GM19395 (cell line): ENCODE measurements around the gene SIPA1L2.

ENCODE experiments used
- ATAC-seq: cut with Tn5 transposase; IDR thresholded peaks from one replicate; pipeline ENCODE4 v1.9.1; 2021; ENCODE audit warnings: mild to moderate bottlenecking, moderate library complexity; ENCODE audit not compliant: unreplicated experiment

The SIPA1L2 gene

GRCh38 chr1:232644209-232644608, 14.3 kb upstream of the SIPA1L2 start:
- ATAC-seq: no peak

GRCh38 chr1:232643251-232643650, 13.3 kb upstream of the SIPA1L2 start:
- no peak for ATAC-seq

DNA sequence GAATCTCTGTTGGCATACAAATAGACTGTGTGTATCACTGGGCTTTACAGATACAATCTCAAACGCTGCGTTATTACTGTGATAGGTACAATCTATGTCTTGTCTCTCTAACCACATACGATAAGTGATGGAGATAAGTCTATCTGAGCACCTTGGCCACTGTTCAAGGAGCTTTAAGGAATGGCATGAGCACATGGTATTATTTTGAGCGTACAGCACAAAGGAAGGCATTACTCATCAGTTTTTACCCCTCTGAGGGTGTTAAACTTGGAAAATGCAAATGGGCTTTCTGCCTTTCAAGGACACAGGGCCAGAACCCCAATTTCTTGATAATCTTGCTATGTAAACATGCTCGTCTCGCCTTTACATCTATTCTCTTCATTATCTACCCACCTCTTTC, 11.6 kb upstream of the SIPA1L2 start:
- ATAC-seq: no peak

GRCh38 chr1:232636799-232637198, 6.9 kb upstream of the SIPA1L2 start:
- ATAC-seq: no peak

- peak; percentile 84 for ATAC-seq
Measured at GRCh38 chr1:232635778-232636356, 5.9 kb upstream of the SIPA1L2 start.

DNA sequence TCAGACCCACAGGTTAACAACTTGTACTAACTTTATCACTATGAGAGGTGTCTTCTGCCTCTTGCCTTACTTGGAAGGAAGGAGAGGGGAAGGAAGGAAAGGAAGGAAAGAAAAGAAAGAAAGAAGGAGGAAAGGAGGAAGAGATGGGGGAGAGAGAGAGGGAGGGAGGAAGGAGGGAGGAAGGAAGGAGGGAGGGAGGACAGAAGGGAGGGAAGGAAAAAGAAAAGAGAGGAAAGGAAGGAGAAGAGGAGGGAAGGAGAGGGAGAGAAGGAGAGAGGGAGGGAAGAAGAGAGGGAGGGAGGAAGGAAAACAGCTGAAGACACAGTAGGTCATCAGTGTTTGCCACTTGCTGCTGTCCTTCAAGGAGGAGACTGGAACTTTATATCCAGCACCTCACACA, 5.3 kb upstream of the SIPA1L2 start:
- ATAC-seq: no peak

DNA sequence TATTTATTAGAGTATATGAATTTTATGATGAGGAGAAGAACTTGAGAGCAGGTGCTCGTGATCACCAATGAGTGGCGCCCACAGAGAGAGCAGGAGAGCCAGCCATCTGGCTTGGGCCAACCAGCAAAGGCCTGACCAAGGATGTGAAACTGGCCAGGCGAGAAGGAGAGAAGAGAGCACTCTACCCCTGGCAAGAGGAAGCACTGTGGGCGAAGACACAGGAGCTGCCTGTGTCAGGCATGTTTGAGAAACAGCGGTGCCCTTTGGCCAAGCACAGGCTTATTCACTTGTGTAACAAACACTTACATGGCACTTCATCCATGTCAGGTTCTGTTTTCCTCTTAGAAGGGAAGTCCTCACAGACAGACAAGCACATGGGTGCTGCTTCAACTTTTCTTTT, 4.2 kb upstream of the SIPA1L2 start:
- no peak for ATAC-seq

- no peak for ATAC-seq
Measured at GRCh38 chr1:232630894-232631195, 912 bp upstream of the SIPA1L2 start.

DNA sequence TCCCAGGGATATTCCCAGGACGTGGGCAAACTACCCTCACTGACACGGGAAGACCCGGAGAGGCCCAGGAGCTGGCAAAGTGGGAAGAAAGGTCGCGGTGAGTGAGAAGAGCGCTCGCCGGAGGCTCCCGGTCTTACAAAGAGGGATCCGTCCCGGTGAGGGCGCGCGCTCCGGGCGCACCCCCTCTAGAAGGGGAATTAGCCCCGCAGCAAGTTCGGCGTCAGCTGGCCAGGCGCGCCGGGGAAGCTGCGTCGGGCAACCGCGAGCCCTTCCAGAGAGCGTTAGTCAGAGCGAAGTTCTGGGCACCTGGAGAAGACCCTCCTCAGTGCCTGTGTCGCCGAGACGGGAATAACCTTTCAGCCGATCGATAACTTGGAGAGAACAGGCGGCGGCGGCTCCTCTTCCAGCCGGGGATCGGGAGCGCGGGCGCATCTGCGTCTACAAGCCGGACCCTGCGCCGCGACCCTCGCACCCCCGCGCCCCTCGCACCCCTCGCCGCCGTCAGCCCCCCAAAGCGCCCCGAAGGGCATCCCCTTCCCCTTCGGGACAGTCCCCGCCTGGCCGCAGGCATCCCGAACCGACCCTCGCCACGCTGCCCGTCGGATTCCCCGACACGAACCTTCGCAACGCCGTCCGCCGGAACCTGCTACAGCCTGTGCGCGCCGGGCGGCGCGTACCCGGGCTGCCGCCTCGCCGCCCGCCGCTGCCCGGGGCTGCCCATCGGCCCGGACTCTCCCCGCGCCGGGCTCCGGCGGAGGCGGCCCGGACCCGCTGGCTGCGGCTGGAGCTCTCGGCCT, 485 bp downstream of the SIPA1L2 start:
- ATAC-seq: peak; percentile 53

DNA sequence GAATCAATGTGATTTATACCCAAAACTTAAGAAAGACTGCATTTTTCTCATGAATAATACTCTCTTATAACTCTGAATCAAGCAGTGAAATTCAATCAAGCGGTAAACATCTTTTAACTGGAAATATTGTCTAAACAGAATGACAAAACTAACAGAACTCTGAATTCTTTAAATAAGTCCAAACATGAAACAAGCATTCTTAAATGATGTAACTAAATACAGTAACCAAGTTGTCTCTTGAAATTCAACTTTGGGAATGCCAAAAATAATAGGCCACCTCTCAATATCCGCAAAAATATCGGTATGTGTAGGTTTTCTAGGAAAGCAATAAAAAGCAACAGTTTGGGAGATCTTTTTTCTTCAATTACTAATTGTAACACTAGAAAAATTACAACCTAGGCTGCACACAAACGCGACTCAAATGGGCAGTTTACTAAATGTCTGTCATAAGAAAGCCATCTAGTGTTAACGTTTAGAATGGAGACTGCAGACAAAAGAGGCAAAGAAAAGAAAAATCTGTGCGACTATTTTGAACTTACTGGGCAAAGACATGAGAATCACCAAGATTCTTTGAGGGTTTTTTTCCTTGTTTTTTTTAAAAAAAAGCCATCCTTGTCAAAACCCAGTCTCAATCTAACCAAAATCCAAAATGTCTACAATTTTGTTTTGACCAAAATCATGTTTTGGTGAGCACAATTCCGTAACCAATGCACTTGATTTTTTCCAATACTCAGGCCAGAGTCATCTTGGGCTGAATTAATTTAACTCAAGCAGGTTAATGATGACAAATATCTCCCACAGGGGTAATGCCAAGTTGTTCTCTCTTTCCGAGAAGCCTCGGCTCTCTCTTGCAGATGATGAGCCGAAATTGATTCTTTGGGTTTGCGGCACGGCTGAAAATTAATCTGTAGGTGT, 1.3 kb downstream of the SIPA1L2 start:
- ATAC-seq: no peak

DNA sequence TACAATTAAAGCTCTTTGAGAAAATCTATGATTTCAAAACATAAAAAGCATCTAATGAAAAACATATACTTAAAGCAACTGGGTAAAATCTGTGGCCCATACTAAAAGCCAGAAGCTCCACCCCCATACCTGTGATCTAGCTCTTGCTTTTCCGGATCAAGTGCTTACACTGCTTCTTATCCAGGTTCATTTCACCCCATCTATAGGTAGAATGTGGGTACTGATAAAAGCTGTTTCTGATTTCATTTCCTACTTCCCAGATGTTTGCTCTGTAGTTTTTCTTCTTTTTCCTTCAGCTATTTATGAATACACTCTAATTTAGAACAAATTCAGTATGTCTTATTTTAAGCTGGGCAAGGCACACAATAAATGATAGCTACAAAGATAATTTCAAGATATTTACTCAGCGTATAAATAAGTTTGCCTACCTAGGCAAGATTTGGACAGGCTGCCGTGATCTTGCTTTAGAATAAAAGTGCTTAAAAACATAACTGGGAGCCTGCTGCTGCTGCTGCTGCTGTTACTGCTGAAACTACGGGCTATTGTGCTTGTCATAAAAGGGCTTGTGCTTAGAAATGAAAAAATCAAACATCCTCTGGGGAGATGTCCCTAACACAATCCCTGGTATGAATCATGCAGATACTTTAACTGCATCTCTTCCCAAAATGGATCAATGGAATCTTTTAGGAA, 2.1 kb downstream of the SIPA1L2 start:
- ATAC-seq: no peak

- no peak for ATAC-seq
Measured at GRCh38 chr1:232627171-232627570, 2.8 kb downstream of the SIPA1L2 start.

DNA sequence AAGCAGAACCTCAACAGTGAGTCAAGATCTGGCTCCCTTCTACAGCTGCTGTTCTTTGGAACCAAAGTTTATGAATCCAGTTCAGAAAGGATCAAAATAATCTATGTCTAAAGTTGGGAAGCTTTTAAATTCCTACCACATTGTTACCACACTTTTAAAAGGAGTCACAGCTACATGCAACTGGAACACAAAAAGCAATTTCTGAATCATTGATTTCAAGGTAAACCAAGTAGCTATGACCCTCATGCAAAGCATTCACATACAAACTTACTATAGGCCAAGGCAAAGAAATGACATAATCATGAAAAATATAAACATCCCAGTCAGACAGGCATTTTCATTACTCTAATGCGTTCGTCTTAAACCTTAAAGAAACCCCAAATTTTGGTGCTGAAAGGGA, 3.5 kb downstream of the SIPA1L2 start:
- no peak for ATAC-seq

- no peak for ATAC-seq
Measured at GRCh38 chr1:232625319-232625868, 4.5 kb downstream of the SIPA1L2 start.

GRCh38 chr1:232624546-232625281, 5.2 kb downstream of the SIPA1L2 start:
- ATAC-seq: no peak

DNA sequence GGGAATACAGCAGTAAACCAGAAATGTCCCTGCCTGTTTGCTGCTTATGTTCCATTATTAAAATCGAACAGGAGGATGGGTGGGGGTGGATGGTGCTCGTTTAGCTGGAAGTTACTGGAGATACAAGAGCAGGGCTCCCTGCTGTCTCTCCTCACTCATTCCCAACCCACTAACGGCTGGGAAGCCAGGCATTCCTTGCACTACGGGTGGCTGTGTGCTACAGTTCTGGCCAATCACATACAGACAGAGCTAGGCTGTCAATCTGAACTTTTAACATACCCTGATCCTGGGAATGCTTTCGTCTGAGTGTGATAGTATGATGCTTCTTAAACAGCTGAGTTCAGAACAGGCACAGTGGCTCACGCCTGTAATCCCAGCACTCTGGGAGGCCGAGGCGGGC, 7.0 kb downstream of the SIPA1L2 start:
- ATAC-seq: no peak

- no peak for ATAC-seq
Measured at GRCh38 chr1:232622378-232622777, 7.6 kb downstream of the SIPA1L2 start.

DNA sequence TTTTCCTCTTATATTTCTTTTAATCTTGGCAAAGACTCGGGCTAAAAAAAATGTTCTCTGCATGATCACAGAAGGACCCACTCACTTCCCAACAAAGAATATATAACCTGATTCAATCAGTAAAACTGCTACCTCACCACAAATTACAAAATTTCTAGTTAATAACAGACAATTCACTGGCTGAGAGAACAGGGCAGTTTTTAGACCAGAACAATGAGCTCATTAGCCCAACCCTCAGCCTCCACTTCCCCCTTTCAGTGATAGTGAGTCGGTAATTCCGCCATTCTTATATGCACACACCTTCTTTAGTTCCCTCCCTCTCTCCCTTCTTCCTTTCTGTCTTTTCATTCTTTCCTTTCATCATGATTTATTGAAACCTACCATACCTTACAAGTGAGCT, 8.9 kb downstream of the SIPA1L2 start:
- no peak for ATAC-seq

- ATAC-seq: no peak
Measured at GRCh38 chr1:232620356-232620969, 9.5 kb downstream of the SIPA1L2 start.

DNA sequence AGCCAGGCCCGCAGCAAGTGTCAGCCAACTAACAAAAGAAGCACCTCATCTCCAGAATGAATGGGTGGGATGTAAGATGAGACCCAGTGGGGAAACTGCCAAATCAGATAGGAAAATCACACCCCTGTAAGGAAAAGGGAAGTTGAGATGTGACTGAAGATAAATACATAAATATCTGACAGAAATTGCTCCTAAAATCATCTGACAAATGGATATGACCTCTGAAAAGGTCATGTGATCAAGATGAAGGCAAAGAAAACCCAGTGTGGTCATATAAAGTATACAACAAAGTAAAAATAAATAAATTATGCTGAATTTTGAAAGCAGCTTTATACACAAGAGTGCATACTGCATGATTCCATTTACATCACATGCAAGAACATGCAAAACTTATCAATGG, 12.7 kb downstream of the SIPA1L2 start:
- ATAC-seq: no peak
